K562 (cell line): ENCODE results near the gene HNMT.

Experiments
- ELF4 ChIP-seq: fragments of 450-650 bp; formaldehyde crosslinking; IDR thresholded peaks from 2 replicates; pipeline ENCODE4 v1.4.0; 2022; ENCODE audit warnings: missing genetic modification characterization
- IRF1 ChIP-seq: sonication (generic); formaldehyde crosslinking; IDR thresholded peaks from 2 replicates; pipeline ENCODE4 v1.8.0; 2022; ENCODE audit warnings: missing genetic modification reagents, mild to moderate bottlenecking, borderline replicate concordance
- POLR2A ChIP-seq: fragments of 450-650 bp; conservative IDR thresholded peaks from 2 replicates; pipeline ENCODE4 v1.6.1; 2016
- ZNF76 ChIP-seq: fragments of 250-450 bp; sonication (Bioruptor Pico); IDR thresholded peaks from 2 replicates; pipeline ENCODE4 v1.4.0; 2020; ENCODE audit warnings: mild to moderate bottlenecking, moderate library complexity, borderline replicate concordance
- TF ChIP-seq, protein P1 (sequence below): sonication (generic); formaldehyde crosslinking; IDR thresholded peaks from 2 replicates; pipeline ENCODE4 v1.9.0; 2022; ENCODE audit warnings: mild to moderate bottlenecking, missing genetic modification reagents
- TF ChIP-seq, protein P2 (sequence below), 3 experiments: IDR thresholded peaks in 2 of 3; conservative IDR thresholded peaks in 1 of 3; 2 replicates each; pipeline ENCODE4 v1.5.1; 2011 to 2012; ENCODE audit warnings: low read length in 3 of 3, mild to moderate bottlenecking in 3 of 3, control low read depth in 2 of 3, improper control_type of control experiment in 1 of 3, inconsistent platforms in 1 of 3, low read depth in 1 of 3, mixed read lengths in 1 of 3, moderate library complexity in 1 of 3; ENCODE audit not compliant: insufficient read depth in 2 of 3

- TF ChIP-seq, protein P1, sequence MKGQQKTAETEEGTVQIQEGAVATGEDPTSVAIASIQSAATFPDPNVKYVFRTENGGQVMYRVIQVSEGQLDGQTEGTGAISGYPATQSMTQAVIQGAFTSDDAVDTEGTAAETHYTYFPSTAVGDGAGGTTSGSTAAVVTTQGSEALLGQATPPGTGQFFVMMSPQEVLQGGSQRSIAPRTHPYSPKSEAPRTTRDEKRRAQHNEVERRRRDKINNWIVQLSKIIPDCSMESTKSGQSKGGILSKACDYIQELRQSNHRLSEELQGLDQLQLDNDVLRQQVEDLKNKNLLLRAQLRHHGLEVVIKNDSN (CRISPR knock-in tag): no peak
- TF ChIP-seq ZNF76 (CRISPR knock-in tag) (no peak), ELF4 (CRISPR knock-in tag) (no peak), IRF1 (CRISPR knock-in tag) (no peak), POLR2A (no peak)
- TF ChIP-seq, protein P2, sequence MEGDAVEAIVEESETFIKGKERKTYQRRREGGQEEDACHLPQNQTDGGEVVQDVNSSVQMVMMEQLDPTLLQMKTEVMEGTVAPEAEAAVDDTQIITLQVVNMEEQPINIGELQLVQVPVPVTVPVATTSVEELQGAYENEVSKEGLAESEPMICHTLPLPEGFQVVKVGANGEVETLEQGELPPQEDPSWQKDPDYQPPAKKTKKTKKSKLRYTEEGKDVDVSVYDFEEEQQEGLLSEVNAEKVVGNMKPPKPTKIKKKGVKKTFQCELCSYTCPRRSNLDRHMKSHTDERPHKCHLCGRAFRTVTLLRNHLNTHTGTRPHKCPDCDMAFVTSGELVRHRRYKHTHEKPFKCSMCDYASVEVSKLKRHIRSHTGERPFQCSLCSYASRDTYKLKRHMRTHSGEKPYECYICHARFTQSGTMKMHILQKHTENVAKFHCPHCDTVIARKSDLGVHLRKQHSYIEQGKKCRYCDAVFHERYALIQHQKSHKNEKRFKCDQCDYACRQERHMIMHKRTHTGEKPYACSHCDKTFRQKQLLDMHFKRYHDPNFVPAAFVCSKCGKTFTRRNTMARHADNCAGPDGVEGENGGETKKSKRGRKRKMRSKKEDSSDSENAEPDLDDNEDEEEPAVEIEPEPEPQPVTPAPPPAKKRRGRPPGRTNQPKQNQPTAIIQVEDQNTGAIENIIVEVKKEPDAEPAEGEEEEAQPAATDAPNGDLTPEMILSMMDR (IDR thresholded peaks at IDR 0.05 in 2 of 3, conservative IDR thresholded peaks at IDR 0.05 in 1 of 3; ENCODE audit: insufficient read depth in 2 of 3, low read depth in 1 of 3, low read length in 3 of 3): no peak
Observed at GRCh38 chr2:138010890-138011289, 46.6 kb downstream of the HNMT start.
